Neuronal stem cell (in vitro differentiated cells): ENCODE data around the gene FGF1.

Source experiments
- DNase-seq: peaks from one replicate; pipeline ENCODE4 v3.0.0-alpha.2; 2013; ENCODE audit warnings: low spot score
- H2AFZ ChIP-seq: one replicate; pipeline ENCODE4 v1.6.1; 2013; ENCODE audit warnings: mild to moderate bottlenecking, low read length, inconsistent platforms
- H2AK5ac ChIP-seq: 2 replicates; pipeline ENCODE4 v1.6.1; 2013; ENCODE audit warnings: low read depth, mild to moderate bottlenecking, inconsistent platforms, low read length, moderate library complexity, mixed read lengths
- H2BK120ac ChIP-seq: 2 replicates; pipeline ENCODE4 v1.6.1; 2013; ENCODE audit warnings: low read depth, mild to moderate bottlenecking, inconsistent platforms, low read length, moderate library complexity, mixed read lengths
- H2BK12ac ChIP-seq: one replicate; pipeline ENCODE4 v1.6.1; 2013; ENCODE audit warnings: low read length, inconsistent platforms
- H2BK15ac ChIP-seq: 2 replicates; pipeline ENCODE4 v1.6.1; 2013; ENCODE audit warnings: mild to moderate bottlenecking, low read length, inconsistent platforms, mixed read lengths
- H2BK5ac ChIP-seq: one replicate; pipeline ENCODE4 v1.6.1; 2013; ENCODE audit warnings: inconsistent platforms, mild to moderate bottlenecking, low read length, moderate library complexity
- H3K14ac ChIP-seq: one replicate; pipeline ENCODE4 v1.6.1; 2013; ENCODE audit warnings: low read length, inconsistent platforms
- H3K18ac ChIP-seq: 2 replicates; pipeline ENCODE4 v1.6.1; 2013; ENCODE audit warnings: low read length, inconsistent platforms
- H3K23ac ChIP-seq: 2 replicates; pipeline ENCODE4 v1.6.1; 2013; ENCODE audit warnings: low read depth, mild to moderate bottlenecking, mixed read lengths, low read length, inconsistent platforms; ENCODE audit not compliant: poor library complexity
- H3K27ac ChIP-seq: replicated peaks from 3 replicates; pipeline ENCODE4 v1.5.1; 2013; ENCODE audit warnings: low read length, inconsistent platforms
- H3K27me3 ChIP-seq, 3 experiments: 2 replicates each; pipeline ENCODE4 v1.6.1; 2013; ENCODE audit warnings: low read length in 3 of 3, mild to moderate bottlenecking in 2 of 3, inconsistent platforms in 1 of 3, low read depth in 1 of 3, mixed read lengths in 1 of 3, moderate library complexity in 1 of 3; ENCODE audit not compliant: control insufficient read depth in 3 of 3, insufficient read depth in 3 of 3
- H3K36me3 ChIP-seq, 2 donors: replicated peaks in 1 of 2; 2 replicates each; pipeline ENCODE4 v1.6.1; 2013; ENCODE audit warnings: low read length in 2 of 2; ENCODE audit not compliant: control insufficient read depth in 2 of 2, insufficient read depth in 2 of 2
- H3K4ac ChIP-seq: 2 replicates; pipeline ENCODE4 v1.6.1; 2013; ENCODE audit warnings: inconsistent platforms, mild to moderate bottlenecking, low read length, moderate library complexity
- H3K4me1 ChIP-seq, 2 donors: 1 replicate in 1 of 2; 2 replicates in 1 of 2; pipeline ENCODE4 v1.6.1; 2013; ENCODE audit warnings: low read length in 2 of 2, low read depth in 1 of 2; ENCODE audit not compliant: control insufficient read depth in 2 of 2, insufficient read depth in 1 of 2
- H3K4me2 ChIP-seq: one replicate; pipeline ENCODE4 v1.6.1; 2013; ENCODE audit warnings: mild to moderate bottlenecking, low read length, inconsistent platforms; ENCODE audit not compliant: insufficient read depth, poor library complexity, severe bottlenecking
- H3K4me3 ChIP-seq, 2 donors: 2 replicates each; pipeline ENCODE4 v1.5.1; 2013; ENCODE audit warnings: low read length in 2 of 2, mild to moderate bottlenecking in 2 of 2, inconsistent platforms in 1 of 2, moderate library complexity in 1 of 2
- H3K79me1 ChIP-seq: one replicate; pipeline ENCODE4 v1.6.1; 2013; ENCODE audit warnings: low read depth, mild to moderate bottlenecking, inconsistent platforms, low read length, moderate library complexity
- H3K9ac ChIP-seq: one replicate; pipeline ENCODE4 v1.6.1; 2013; ENCODE audit warnings: mild to moderate bottlenecking, low read depth, low read length, inconsistent platforms; ENCODE audit not compliant: poor library complexity
- H3K9me3 ChIP-seq, 2 donors: replicated peaks in 1 of 2; 2 replicates each; pipeline versions ENCODE3 to v1.6.1; 2013; ENCODE audit warnings: low read length in 2 of 2, mild to moderate bottlenecking in 2 of 2, inconsistent platforms in 1 of 2, low read depth in 1 of 2, mixed read lengths in 1 of 2, moderate library complexity in 1 of 2; ENCODE audit not compliant: control insufficient read depth in 2 of 2, insufficient read depth in 1 of 2
- H4K8ac ChIP-seq: one replicate; pipeline ENCODE4 v1.6.1; 2013; ENCODE audit warnings: low read depth, mild to moderate bottlenecking, inconsistent platforms, low read length, moderate library complexity
- H4K91ac ChIP-seq: one replicate; pipeline ENCODE4 v1.6.1; 2013; ENCODE audit warnings: low read length, low read depth, mild to moderate bottlenecking, inconsistent platforms; ENCODE audit not compliant: poor library complexity
- WGBS, 2 donors: extraction: QIAGEN DNeasy Blood & Tissue Kit; methylation state at CpG; one replicate each; pipeline ENCODE4 v1.1.7; 2013; ENCODE audit warnings: missing lambda C conversion rate in 2 of 2, mixed read lengths in 1 of 2; ENCODE audit not compliant: insufficient read length in 2 of 2, insufficient replicate concordance in 1 of 2; ENCODE audit errors: extremely low coverage in 2 of 2; 5-methylcytosine and 5-hydroxymethylcytosine counted together

FGF1 gene

DNA sequence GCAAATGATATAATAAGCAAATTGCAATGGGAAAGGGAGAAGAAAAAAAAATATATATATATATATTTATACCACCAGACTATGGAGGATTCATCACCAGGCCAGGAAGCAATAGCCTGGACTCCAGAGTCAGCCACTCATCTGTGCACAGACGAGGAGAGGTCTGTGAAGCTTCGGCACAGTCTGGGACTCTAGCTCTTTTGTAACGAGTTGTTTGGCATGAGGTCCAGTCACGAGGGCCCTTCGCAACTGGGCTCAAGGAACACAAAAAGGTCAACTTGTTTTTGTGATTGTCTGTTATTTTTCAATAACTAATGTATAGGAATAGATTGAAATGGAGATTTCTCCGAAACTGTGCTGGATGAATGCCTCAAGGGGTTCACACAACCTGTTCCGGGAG lies 14.7 kb upstream of the FGF1 start:
- H3K18ac ChIP-seq, result no peak overlapping the region
- H4K91ac ChIP-seq, result no peak overlapping the region
- H3K79me1 ChIP-seq, result no peaks in the 10 kb centered on the region
- no peaks in the 10 kb centered on the region for H3K4me1 ChIP-seq
- no peak overlapping the region for H3K4me3 ChIP-seq
- H2BK15ac ChIP-seq, result no peak overlapping the region
- DNase-seq, result no peak
- H2AFZ ChIP-seq, result no peak overlapping the region
- WGBS, 2 donors, result no CpG with 5 or more reads among the region's 7 CpGs
- H2BK120ac ChIP-seq, result no peak overlapping the region
- H2BK12ac ChIP-seq, result no peak overlapping the region
- H3K4ac ChIP-seq, result no peak overlapping the region
- no peak overlapping the region for H3K4me2 ChIP-seq
- H3K23ac ChIP-seq, result no peak overlapping the region
- H2BK5ac ChIP-seq, result no peak overlapping the region
- H3K27ac ChIP-seq, result no peak overlapping the region
- H3K27me3 ChIP-seq, result no peaks in the 10 kb centered on the region
- no peak overlapping the region for H4K8ac ChIP-seq
- no peaks in the 10 kb centered on the region for H3K9me3 ChIP-seq
- H3K36me3 ChIP-seq, result no peaks in the 10 kb centered on the region
- H3K9ac ChIP-seq, result no peak overlapping the region
- no peak overlapping the region for H3K14ac ChIP-seq
- H2AK5ac ChIP-seq, result no peak overlapping the region

DNA sequence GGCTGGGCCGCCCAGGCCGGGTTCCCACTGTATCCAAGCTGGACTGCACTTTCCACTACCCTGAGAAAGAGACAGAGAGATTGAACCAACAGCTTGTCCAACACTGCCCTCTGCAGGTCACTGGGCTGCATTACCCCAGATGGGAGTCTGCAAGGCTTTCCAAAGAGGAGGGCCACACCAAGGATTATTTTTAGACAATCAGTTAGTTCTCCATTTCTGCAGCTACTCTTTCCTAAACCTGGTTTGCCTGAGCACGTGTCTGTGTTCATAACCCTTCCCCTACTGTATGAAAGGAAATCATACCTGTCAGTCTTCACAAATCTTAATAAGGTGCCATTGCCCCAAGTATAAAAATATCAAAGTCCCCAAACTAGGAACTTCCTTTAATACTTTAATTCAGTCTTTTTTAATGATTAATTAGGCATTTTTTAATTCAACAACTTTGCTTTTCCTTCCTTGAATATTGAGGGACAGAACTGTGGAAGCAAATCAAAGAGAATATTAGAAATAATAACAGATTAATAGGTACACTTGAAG lies 13.4 kb upstream of the FGF1 start:
- H3K79me1 ChIP-seq, result no peaks in the 10 kb centered on the region
- H3K27ac ChIP-seq, result no peak overlapping the region
- no peak overlapping the region for H2BK15ac ChIP-seq
- H2AFZ ChIP-seq, result peak overlapping the region; percentile 78
- no peak overlapping the region for H2BK5ac ChIP-seq
- no CpG with 5 or more reads among the region's 3 CpGs for WGBS, 2 donors
- H4K8ac ChIP-seq, result no peak overlapping the region
- H3K4me2 ChIP-seq, result no peak overlapping the region
- H3K36me3 ChIP-seq, result no peaks in the 10 kb centered on the region
- H3K18ac ChIP-seq, result no peak overlapping the region
- H3K4me1 ChIP-seq, result no peaks in the 10 kb centered on the region
- H3K9ac ChIP-seq, result no peak overlapping the region
- no peak overlapping the region for H3K4me3 ChIP-seq
- H2BK120ac ChIP-seq, result no peak overlapping the region
- H3K23ac ChIP-seq, result no peak overlapping the region
- H4K91ac ChIP-seq, result no peak overlapping the region
- H2BK12ac ChIP-seq, result no peak overlapping the region
- H2AK5ac ChIP-seq, result no peak overlapping the region
- no peak overlapping the region for H3K14ac ChIP-seq
- peak; percentile 90 for DNase-seq
- no peak overlapping the region for H3K4ac ChIP-seq
- H3K9me3 ChIP-seq, result no peaks in the 10 kb centered on the region
- no peaks in the 10 kb centered on the region for H3K27me3 ChIP-seq

DNA sequence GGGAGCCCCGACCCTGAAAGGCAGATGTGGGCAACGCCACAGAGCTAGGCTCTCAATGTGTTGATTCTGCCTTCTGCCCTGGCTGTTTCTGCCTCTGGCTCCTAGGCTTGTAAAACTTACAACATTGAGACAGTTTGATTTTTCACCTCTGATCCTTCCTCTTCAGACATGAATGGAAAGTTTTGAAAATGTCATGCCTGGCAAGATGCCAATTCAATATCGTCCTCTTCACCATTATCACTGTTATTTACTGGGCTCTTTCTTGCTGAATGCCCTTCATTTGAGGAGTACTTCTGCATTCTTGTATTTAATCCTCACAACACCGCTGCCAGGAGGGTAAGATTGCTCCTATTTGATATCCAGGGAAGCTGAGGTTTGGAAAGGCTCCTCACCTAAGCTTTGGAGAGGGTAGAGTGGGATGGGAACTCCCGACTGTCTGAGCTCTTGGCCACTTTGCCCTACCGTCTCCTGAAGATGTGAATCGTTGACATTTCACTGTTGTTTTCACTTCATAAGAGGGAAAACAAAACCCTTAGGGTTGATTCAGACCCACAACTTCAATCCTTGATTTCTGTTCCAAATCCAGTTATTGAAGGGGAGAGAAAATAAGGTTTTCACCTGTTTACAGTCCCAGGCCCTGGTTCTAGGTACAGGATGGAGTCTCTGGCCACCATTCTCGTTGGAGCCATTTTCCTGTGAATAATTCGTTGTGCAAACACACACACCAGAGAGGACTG lies 12.7 kb upstream of the FGF1 start:
- Histone ChIP-seq H3K79me1 (no peaks in the 10 kb centered on the region), H3K27ac (no peak overlapping the region)

DNA sequence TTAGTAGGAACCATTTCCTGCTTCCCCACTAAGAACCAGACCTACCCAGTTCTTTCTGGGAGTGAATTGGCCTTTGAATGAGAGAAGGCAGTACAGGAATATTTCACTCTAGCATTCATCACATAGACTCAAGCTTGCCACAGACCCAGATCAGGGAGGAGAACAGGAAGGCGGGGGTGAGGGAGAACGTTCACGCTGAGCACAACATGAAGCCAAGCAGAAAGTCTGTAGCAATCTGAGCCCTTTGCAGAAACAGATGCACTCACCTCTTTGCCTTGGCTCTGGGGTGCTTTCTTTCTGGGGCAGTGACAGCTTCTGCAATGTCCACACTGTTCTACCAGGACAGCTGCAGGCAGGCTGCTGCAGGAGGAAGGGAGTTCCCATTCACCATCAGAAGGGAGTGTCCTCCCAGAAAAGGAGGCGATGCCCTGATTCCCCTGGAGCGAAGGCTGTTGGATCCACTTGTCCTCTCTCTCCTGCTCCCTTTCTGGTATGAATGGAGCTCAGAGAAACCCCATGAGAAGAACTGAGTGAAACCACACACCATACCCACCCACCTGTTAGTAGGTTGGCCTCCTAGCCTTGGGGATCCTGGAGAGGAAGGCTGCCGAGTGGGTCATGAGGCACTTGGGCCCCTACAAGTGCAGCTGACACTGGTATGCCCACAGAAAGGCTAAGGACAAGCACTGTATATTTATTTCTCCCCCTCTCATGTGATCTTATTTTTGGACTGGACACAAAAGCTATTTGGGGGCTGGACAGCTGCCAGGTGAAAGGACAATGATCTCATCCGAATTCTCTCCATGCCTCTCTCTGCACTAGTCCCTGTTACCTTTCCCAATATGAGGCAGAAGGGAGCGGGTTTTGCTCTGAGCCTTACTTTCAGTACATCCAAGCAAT lies 11.7 kb upstream of the FGF1 start:
- Histone ChIP-seq H3K27ac (no peak overlapping the region), H4K8ac (no peak overlapping the region), H2AFZ (peak overlapping the region; percentile 43), H3K18ac (no peak overlapping the region), H3K4ac (no peak overlapping the region), H3K9me3 (no peaks in the 10 kb centered on the region), H3K79me1 (no peaks in the 10 kb centered on the region), H3K36me3 (no peaks in the 10 kb centered on the region), H3K14ac (no peak overlapping the region), H3K4me2 (no peak overlapping the region), H3K4me1 (no peaks in the 10 kb centered on the region), H2BK12ac (no peak overlapping the region), H2BK5ac (no peak overlapping the region), H4K91ac (no peak overlapping the region), H2AK5ac (no peak overlapping the region), H3K9ac (no peak overlapping the region), H2BK120ac (no peak overlapping the region), H3K23ac (no peak overlapping the region), H3K4me3 (no peak overlapping the region), H2BK15ac (no peak overlapping the region), H3K27me3 (no peaks in the 10 kb centered on the region)
- WGBS, 2 donors, result no CpG with 5 or more reads among the region's 8 CpGs
- no peak for DNase-seq

More for the DNA sequence above, 12.7 kb upstream of the FGF1 start:
- no peak overlapping the region for H2BK120ac ChIP-seq
- no CpG with 5 or more reads among the region's 9 CpGs for WGBS, 2 donors
- H3K9me3 ChIP-seq, result no peaks in the 10 kb centered on the region
- H4K91ac ChIP-seq, result no peak overlapping the region
- H3K4ac ChIP-seq, result no peak overlapping the region
- no peaks in the 10 kb centered on the region for H3K27me3 ChIP-seq
- H2BK12ac ChIP-seq, result no peak overlapping the region
- no peaks in the 10 kb centered on the region for H3K36me3 ChIP-seq
- no peak overlapping the region for H3K4me2 ChIP-seq
- H3K14ac ChIP-seq, result no peak overlapping the region
- no peak for DNase-seq
- H2AFZ ChIP-seq, result peak overlapping the region; percentile 78
- no peak overlapping the region for H3K18ac ChIP-seq
- no peak overlapping the region for H3K23ac ChIP-seq
- no peak overlapping the region for H3K4me3 ChIP-seq
- H2BK5ac ChIP-seq, result no peak overlapping the region
- no peak overlapping the region for H3K9ac ChIP-seq
- no peak overlapping the region for H2AK5ac ChIP-seq
- no peaks in the 10 kb centered on the region for H3K4me1 ChIP-seq
- H2BK15ac ChIP-seq, result no peak overlapping the region
- no peak overlapping the region for H4K8ac ChIP-seq
